ENCODE data around the gene VPS45.

The VPS45 gene

GRCh38 chr1:150178548-150178947, 111.0 kb downstream of the VPS45 start:
- no peaks in the 10 kb centered on the region for H3K36me3 ChIP-seq (ENCODE audit: control insufficient read depth in 2 of 2, insufficient read depth in 1 of 2, low read length in 2 of 2)
- no peak overlapping the region for H3K4me3 ChIP-seq (ENCODE audit: low read depth, low read length)
- ChIA-PET POLR2A (interaction anchor here (0.6 kb wide), 1 partner anchor 85 kb away, joined by 3 read pairs; no protein-coding TSS in a partner anchor), CTCF (interaction anchor here (0.8 to 2.3 kb wide), 6 partner anchors 9 to 216 kb away, joined by 3 to 17 read pairs (median 6); no protein-coding TSS in a partner anchor)
- TF ChIP-seq ZNF560 (tag by site-specific recombination; IDR thresholded peaks at IDR 0.05; ENCODE audit: borderline replicate concordance) (no peak), ZNF2 (tag by site-specific recombination; IDR thresholded peaks at IDR 0.05) (no peak), ZNF670 (tag by site-specific recombination; IDR thresholded peaks at IDR 0.05; ENCODE audit: low read depth) (no peak), ZNF350 (tag by site-specific recombination; IDR thresholded peaks at IDR 0.05) (no peak), ZNF19 (tag by site-specific recombination; IDR thresholded peaks at IDR 0.05; ENCODE audit: low read depth) (no peak), ZNF76 (tag by site-specific recombination; IDR thresholded peaks at IDR 0.05; ENCODE audit: borderline replicate concordance, low read depth) (no peak), IKZF3 (tag by site-specific recombination; IDR thresholded peaks at IDR 0.05) (no peak), ZNF677 (tag by site-specific recombination; IDR thresholded peaks at IDR 0.05) (no peak), MYNN (tag by site-specific recombination; IDR thresholded peaks at IDR 0.05; ENCODE audit: borderline replicate concordance) (no peak), ZBTB20 (tag by site-specific recombination; IDR thresholded peaks at IDR 0.05) (no peak), ZNF529 (tag by site-specific recombination; IDR thresholded peaks at IDR 0.05; ENCODE audit: insufficient replicate concordance) (no peak), ZSCAN4 (tag by site-specific recombination; IDR thresholded peaks at IDR 0.05) (no peak), HOXA7 (CRISPR knock-in tag; IDR thresholded peaks at IDR 0.05; ENCODE audit: borderline replicate concordance) (no peak), ZSCAN23 (tag by site-specific recombination; IDR thresholded peaks at IDR 0.05) (no peak), ZNF354C (tag by site-specific recombination; IDR thresholded peaks at IDR 0.05; ENCODE audit: borderline replicate concordance, low read depth) (no peak), KLF1 (tag by site-specific recombination; IDR thresholded peaks at IDR 0.05) (no peak)
- TF ChIP-seq, protein P1, sequence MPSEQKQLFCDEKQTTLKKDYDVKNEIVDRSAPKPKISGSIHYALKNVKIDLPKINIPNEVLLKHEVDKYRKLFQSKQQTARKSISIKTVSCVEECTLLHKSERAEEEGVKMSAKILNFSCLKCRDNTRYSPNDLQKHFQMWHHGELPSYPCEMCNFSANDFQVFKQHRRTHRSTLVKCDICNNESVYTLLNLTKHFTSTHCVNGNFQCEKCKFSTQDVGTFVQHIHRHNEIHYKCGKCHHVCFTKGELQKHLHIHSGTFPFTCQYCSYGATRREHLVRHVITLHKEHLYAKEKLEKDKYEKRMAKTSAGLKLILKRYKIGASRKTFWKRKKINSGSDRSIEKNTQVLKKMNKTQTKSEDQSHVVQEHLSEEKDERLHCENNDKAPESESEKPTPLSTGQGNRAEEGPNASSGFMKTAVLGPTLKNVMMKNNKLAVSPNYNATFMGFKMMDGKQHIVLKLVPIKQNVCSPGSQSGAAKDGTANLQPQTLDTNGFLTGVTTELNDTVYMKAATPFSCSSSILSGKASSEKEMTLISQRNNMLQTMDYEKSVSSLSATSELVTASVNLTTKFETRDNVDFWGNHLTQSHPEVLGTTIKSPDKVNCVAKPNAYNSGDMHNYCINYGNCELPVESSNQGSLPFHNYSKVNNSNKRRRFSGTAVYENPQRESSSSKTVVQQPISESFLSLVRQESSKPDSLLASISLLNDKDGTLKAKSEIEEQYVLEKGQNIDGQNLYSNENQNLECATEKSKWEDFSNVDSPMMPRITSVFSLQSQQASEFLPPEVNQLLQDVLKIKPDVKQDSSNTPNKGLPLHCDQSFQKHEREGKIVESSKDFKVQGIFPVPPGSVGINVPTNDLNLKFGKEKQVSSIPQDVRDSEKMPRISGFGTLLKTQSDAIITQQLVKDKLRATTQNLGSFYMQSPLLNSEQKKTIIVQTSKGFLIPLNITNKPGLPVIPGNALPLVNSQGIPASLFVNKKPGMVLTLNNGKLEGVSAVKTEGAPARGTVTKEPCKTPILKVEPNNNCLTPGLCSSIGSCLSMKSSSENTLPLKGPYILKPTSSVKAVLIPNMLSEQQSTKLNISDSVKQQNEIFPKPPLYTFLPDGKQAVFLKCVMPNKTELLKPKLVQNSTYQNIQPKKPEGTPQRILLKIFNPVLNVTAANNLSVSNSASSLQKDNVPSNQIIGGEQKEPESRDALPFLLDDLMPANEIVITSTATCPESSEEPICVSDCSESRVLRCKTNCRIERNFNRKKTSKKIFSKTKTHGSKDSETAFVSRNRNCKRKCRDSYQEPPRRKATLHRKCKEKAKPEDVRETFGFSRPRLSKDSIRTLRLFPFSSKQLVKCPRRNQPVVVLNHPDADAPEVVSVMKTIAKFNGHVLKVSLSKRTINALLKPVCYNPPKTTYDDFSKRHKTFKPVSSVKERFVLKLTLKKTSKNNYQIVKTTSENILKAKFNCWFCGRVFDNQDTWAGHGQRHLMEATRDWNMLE (tag by site-specific recombination; conservative IDR thresholded peaks at IDR 0.05; ENCODE audit: low read depth) = no peak
- TF ChIP-seq, protein P2, sequence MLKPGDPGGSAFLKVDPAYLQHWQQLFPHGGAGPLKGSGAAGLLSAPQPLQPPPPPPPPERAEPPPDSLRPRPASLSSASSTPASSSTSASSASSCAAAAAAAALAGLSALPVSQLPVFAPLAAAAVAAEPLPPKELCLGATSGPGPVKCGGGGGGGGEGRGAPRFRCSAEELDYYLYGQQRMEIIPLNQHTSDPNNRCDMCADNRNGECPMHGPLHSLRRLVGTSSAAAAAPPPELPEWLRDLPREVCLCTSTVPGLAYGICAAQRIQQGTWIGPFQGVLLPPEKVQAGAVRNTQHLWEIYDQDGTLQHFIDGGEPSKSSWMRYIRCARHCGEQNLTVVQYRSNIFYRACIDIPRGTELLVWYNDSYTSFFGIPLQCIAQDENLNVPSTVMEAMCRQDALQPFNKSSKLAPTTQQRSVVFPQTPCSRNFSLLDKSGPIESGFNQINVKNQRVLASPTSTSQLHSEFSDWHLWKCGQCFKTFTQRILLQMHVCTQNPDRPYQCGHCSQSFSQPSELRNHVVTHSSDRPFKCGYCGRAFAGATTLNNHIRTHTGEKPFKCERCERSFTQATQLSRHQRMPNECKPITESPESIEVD (tag by site-specific recombination; IDR thresholded peaks at IDR 0.05) = no peak
- no peak overlapping the region for H3K27ac ChIP-seq (ENCODE audit: extremely low read depth, low read depth, low read length)
- no peaks in the 10 kb centered on the region for H3K4me1 ChIP-seq (ENCODE audit: control insufficient read depth, insufficient read depth, low read length)
- no peaks in the 10 kb centered on the region for H3K9me3 ChIP-seq (ENCODE audit: control insufficient read depth, insufficient read depth, low read depth, low read length)

DNA sequence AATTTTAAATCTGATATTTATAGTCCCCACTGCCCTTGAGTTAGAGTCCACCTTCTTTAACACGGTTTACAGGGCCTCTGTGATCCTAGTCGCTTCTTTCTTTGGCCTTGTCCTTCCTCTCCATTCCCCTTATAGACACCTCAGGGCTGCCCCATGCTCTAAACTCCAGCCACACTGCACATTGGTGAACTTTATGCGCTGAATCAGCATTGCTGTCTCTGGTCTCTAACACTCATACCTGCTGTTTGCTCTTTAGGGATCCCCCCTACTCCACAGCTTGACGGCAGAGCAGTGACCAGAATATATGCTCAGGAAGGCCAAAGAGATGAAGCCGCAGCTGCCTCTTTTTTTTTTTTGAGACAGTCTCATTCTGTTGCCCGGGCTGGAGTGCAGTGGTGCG, 112.3 kb downstream of the VPS45 start:
- ChIA-PET CTCF (no interaction called here), POLR2A (interaction anchor here (0.9 kb wide), 1 partner anchor 9 kb away, joined by 5 read pairs; no protein-coding TSS in a partner anchor)
- H3K9me3 ChIP-seq (ENCODE audit: control insufficient read depth, insufficient read depth, low read depth, low read length) = no peaks in the 10 kb centered on the region
- H3K4me3 ChIP-seq (ENCODE audit: low read depth, low read length) = no peak overlapping the region
- peaks cover 3% of the 10 kb centered on the region; the same call in 1 of the 2 replicates for H3K4me1 ChIP-seq (ENCODE audit: control insufficient read depth, insufficient read depth, low read length)
- H3K27ac ChIP-seq (ENCODE audit: extremely low read depth, low read depth, low read length) = no peak overlapping the region
- H3K36me3 ChIP-seq (ENCODE audit: control insufficient read depth in 2 of 2, insufficient read depth in 1 of 2, low read length in 2 of 2) = no peaks in the 10 kb centered on the region
- TF ChIP-seq ZNF18 (tag by site-specific recombination; IDR thresholded peaks at IDR 0.05) = no peak
- no peak for TF ChIP-seq SP3 (tag by site-specific recombination; IDR thresholded peaks at IDR 0.05)
- no peak for TF ChIP-seq ZNF302 (tag by site-specific recombination; IDR thresholded peaks at IDR 0.05; ENCODE audit: low read depth)
- TF ChIP-seq IKZF3 (tag by site-specific recombination; IDR thresholded peaks at IDR 0.05) = no peak
- TF ChIP-seq ZNF10 (tag by site-specific recombination; IDR thresholded peaks at IDR 0.05) = no peak
- no peak for TF ChIP-seq ZNF558 (tag by site-specific recombination; IDR thresholded peaks at IDR 0.05)
- no peak for TF ChIP-seq ZNF621 (tag by site-specific recombination; IDR thresholded peaks at IDR 0.05)
